DOHH2 (cell line): ENCODE data around the gene EXTL1.

ENCODE experiments used
- H3F3A ChIP-seq: fragments of 200-600 bp; sonication (generic), shearing (Covaris generic); 2 replicates; pipeline ENCODE4 v1.6.0; 2016; ENCODE audit warnings: antibody characterized with exemption, mild to moderate bottlenecking; ENCODE audit not compliant: control insufficient read depth, insufficient read depth
- H3K27ac ChIP-seq: fragments of 200-600 bp; sonication (generic); 2 replicates; pipeline ENCODE4 v1.5.1; 2014; ENCODE audit warnings: low read depth, mild to moderate bottlenecking, low read length, moderate library complexity
- H3K27me3 ChIP-seq: fragments of 200-600 bp; sonication (generic); 2 replicates; pipeline ENCODE4 v1.6.1; 2014; ENCODE audit warnings: mild to moderate bottlenecking, low read length, mixed read lengths; ENCODE audit not compliant: control insufficient read depth
- H3K36me3 ChIP-seq: fragments of 200-600 bp; sonication (generic); 2 replicates; pipeline ENCODE4 v1.6.1; 2014; ENCODE audit warnings: mild to moderate bottlenecking, low read length, moderate library complexity, mixed read lengths; ENCODE audit not compliant: control insufficient read depth
- H3K4me1 ChIP-seq: fragments of 200-600 bp; sonication (generic); 2 replicates; pipeline ENCODE4 v1.6.1; 2014; ENCODE audit warnings: mild to moderate bottlenecking, low read length, mixed read lengths; ENCODE audit not compliant: control insufficient read depth
- H3K4me2 ChIP-seq: fragments of 200-600 bp; sonication (generic); 2 replicates; pipeline ENCODE4 v1.6.0; 2014; ENCODE audit warnings: mild to moderate bottlenecking, low read length, moderate library complexity
- H3K4me3 ChIP-seq: fragments of 200-600 bp; sonication (generic); 2 replicates; pipeline ENCODE4 v1.5.1; 2014; ENCODE audit warnings: mild to moderate bottlenecking, low read length, mixed read lengths
- H3K79me2 ChIP-seq: fragments of 200-600 bp; sonication (generic); 2 replicates; pipeline ENCODE4 v1.6.1; 2014; ENCODE audit warnings: mild to moderate bottlenecking, low read length, mixed read lengths; ENCODE audit not compliant: control insufficient read depth
- H3K9me2 ChIP-seq: fragments of 200-600 bp; sonication (generic); replicated peaks from 2 replicates; pipeline ENCODE4 v1.6.1; 2014; ENCODE audit warnings: mild to moderate bottlenecking, low read length, mixed read lengths; ENCODE audit not compliant: control insufficient read depth
- H3K9me3 ChIP-seq: fragments of 200-600 bp; sonication (generic); 2 replicates; pipeline ENCODE4 v1.6.1; 2014; ENCODE audit warnings: antibody characterized with exemption, low read length, mixed read lengths; ENCODE audit not compliant: control insufficient read depth, insufficient read depth
- H4K20me1 ChIP-seq: fragments of 200-600 bp; sonication (generic); 2 replicates; pipeline ENCODE4 v1.6.0; 2014; ENCODE audit warnings: low read depth, mild to moderate bottlenecking, antibody characterized with exemption, low read length, moderate library complexity; ENCODE audit not compliant: control insufficient read depth, insufficient read depth
- EZH2phosphoT487 ChIP-seq: fragments of 200-600 bp; sonication (generic); IDR thresholded peaks from 2 replicates; pipeline ENCODE4 v1.6.1; 2017; ENCODE audit warnings: borderline replicate concordance, mild to moderate bottlenecking, antibody characterized with exemption, low read length, moderate library complexity, mixed read lengths
- TF ChIP-seq, protein P1 (sequence below): fragments of 200-600 bp; sonication (generic); IDR thresholded peaks from one replicate; pipeline ENCODE4 v1.5.1; 2014; ENCODE audit warnings: antibody characterized with exemption, mild to moderate bottlenecking, low read depth, low read length; ENCODE audit not compliant: poor library complexity, severe bottlenecking

The EXTL1 gene, protein sequence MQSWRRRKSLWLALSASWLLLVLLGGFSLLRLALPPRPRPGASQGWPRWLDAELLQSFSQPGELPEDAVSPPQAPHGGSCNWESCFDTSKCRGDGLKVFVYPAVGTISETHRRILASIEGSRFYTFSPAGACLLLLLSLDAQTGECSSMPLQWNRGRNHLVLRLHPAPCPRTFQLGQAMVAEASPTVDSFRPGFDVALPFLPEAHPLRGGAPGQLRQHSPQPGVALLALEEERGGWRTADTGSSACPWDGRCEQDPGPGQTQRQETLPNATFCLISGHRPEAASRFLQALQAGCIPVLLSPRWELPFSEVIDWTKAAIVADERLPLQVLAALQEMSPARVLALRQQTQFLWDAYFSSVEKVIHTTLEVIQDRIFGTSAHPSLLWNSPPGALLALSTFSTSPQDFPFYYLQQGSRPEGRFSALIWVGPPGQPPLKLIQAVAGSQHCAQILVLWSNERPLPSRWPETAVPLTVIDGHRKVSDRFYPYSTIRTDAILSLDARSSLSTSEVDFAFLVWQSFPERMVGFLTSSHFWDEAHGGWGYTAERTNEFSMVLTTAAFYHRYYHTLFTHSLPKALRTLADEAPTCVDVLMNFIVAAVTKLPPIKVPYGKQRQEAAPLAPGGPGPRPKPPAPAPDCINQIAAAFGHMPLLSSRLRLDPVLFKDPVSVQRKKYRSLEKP

GRCh38 chr1:26021647-26022403, at the start of gene EXTL1:
Gene EXTL1, plus strand, starts transcription at chr1:26021775. Its CDS starts 872 bp downstream, at chr1:26022647.
- no peak within 1 kb of the TSS for H3K4me2 ChIP-seq
- TF ChIP-seq, protein P1, sequence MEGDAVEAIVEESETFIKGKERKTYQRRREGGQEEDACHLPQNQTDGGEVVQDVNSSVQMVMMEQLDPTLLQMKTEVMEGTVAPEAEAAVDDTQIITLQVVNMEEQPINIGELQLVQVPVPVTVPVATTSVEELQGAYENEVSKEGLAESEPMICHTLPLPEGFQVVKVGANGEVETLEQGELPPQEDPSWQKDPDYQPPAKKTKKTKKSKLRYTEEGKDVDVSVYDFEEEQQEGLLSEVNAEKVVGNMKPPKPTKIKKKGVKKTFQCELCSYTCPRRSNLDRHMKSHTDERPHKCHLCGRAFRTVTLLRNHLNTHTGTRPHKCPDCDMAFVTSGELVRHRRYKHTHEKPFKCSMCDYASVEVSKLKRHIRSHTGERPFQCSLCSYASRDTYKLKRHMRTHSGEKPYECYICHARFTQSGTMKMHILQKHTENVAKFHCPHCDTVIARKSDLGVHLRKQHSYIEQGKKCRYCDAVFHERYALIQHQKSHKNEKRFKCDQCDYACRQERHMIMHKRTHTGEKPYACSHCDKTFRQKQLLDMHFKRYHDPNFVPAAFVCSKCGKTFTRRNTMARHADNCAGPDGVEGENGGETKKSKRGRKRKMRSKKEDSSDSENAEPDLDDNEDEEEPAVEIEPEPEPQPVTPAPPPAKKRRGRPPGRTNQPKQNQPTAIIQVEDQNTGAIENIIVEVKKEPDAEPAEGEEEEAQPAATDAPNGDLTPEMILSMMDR, result no peak
- TF ChIP-seq EZH2phosphoT487, result no peak
- no peaks in the 10 kb centered on the region for H3K9me3 ChIP-seq
- H3F3A ChIP-seq, result no peaks in the 10 kb centered on the region
- H3K9me2 ChIP-seq, result no peaks in the 10 kb centered on the region
- peaks cover 11% of the 10 kb centered on the region for H3K27me3 ChIP-seq
- no peaks in the 10 kb centered on the region for H3K79me2 ChIP-seq
- H3K27ac ChIP-seq, result no peak within 1 kb of the TSS
- no peak within 1 kb of the TSS for H3K4me3 ChIP-seq
- H4K20me1 ChIP-seq, result no peaks in the 10 kb centered on the region
- no peaks in the 10 kb centered on the region for H3K4me1 ChIP-seq
- H3K36me3 ChIP-seq, result no peaks in the 10 kb centered on the region

- Histone ChIP-seq H3K79me2 (no peaks in the 10 kb centered on the region), H4K20me1 (no peaks in the 10 kb centered on the region), H3K36me3 (peaks cover 16% of the 10 kb centered on the region), H3F3A (peaks cover 11% of the 10 kb centered on the region; the same call in 1 of the 2 replicates), H3K4me1 (peaks cover 35% of the 10 kb centered on the region), H3K27me3 (no peaks in the 10 kb centered on the region), H3K9me2 (no peaks in the 10 kb centered on the region), H3K9me3 (no peaks in the 10 kb centered on the region), H3K27ac (peak overlapping the region; percentile 89), H3K4me2 (peak overlapping the region; percentile 69), H3K4me3 (peak overlapping the region; percentile 41)
- TF ChIP-seq, protein P1, result no peak
- TF ChIP-seq EZH2phosphoT487, result no peak
Measured at GRCh38 chr1:25971811-25972180, 49.8 kb upstream of the EXTL1 start.

DNA sequence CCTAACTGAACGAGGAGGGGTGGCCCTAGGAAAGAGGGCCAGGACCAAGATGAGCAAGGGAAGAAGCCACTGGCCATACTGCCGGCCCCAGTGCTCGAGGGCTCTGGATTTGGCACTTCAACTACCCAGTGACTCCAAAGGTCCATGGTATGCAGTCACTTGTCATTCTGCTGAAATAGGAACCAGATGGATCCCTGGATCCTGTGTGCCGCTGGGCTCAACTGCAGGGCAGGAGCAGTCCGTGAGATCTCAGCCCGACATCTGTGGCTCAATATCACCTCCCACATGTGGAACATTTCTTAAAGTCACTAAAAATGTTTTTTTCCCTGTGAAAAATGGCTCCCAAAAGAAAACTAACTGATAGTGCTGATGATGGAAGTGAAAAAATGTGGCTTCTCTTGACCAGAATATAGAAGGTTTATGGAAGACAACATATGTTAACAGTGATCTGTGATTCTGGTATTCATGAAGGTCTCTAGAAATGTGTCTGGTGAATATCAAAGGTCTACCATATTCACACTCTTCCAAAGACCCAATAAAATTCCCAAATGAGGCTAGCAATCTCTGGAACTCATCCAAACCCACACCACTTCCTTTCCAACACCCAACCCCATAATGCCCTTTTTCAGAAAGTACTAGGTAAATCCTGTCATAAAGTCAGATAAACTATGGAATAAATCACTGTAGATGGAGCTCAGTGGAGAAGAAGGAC, 47.8 kb upstream of the EXTL1 start:
- Histone ChIP-seq H3K4me1 (peaks cover 32% of the 10 kb centered on the region), H3K4me2 (no peak overlapping the region), H3K9me2 (no peaks in the 10 kb centered on the region), H3K4me3 (no peak overlapping the region), H3K9me3 (no peaks in the 10 kb centered on the region), H3F3A (peaks cover 11% of the 10 kb centered on the region; the same call in 1 of the 2 replicates), H4K20me1 (no peaks in the 10 kb centered on the region), H3K79me2 (no peaks in the 10 kb centered on the region), H3K27ac (no peak overlapping the region), H3K27me3 (no peaks in the 10 kb centered on the region), H3K36me3 (peaks cover 16% of the 10 kb centered on the region)
- no peak for TF ChIP-seq EZH2phosphoT487
- TF ChIP-seq, protein P1, result no peak
